IMR-90 (cell line): ENCODE data around the gene GNG8. TPM values are rescaled to one million over a fixed set of nuclear protein-coding genes. Genes with fewer than 3 reads are reported as not detected.

Experiments
- ATAC-seq: fragments of 200-7000 bp; cut with Tn5 transposase; 2 replicates; pipeline ENCODE4 v1.9.1; 2020; ENCODE audit warnings: low read depth, mild to moderate bottlenecking, moderate library complexity
- BruUV-seq: library from RNA; stranded (reverse); fragments of 400-500 nt; replicated peaks from 2 replicates; lab custom pipeline; 2021; lab: Mats Ljungman, UMichigan
- CTCF ChIA-PET: fragments of 300-600 bp; formaldehyde crosslinking; extraction: SDS; loops from one replicate; lab custom pipeline; 2021; ENCODE audit warnings: antibody characterized with exemption; lab: Yijun Ruan, JAX
- POLR2A ChIA-PET: fragments of 300-600 bp; sonication (Branson Sonifier 250); formaldehyde crosslinking; loops from one replicate; lab custom pipeline; 2022; ENCODE audit warnings: antibody characterized with exemption; ENCODE audit not compliant: unreplicated experiment; lab: Charles Lee
- DNase-seq: peaks from one replicate; pipeline ENCODE4 v3.0.0; 2013
- H2AFZ ChIP-seq: replicated peaks from 2 replicates; pipeline ENCODE3; 2013; ENCODE audit warnings: low read length, mild to moderate bottlenecking; ENCODE audit not compliant: poor library complexity
- H2AK5ac ChIP-seq: 2 replicates; pipeline ENCODE4 v1.6.1; 2013; ENCODE audit warnings: low read depth, low read length, inconsistent platforms
- H2AK9ac ChIP-seq: replicated peaks from 2 replicates; pipeline ENCODE3; 2013; ENCODE audit warnings: mild to moderate bottlenecking, low read depth, low read length, moderate library complexity; ENCODE audit not compliant: poor library complexity
- H2BK120ac ChIP-seq: 2 replicates; pipeline ENCODE4 v1.6.1; 2013; ENCODE audit warnings: low read depth, low read length, inconsistent platforms
- H2BK15ac ChIP-seq: 3 replicates; pipeline ENCODE4 v1.6.1; 2013; ENCODE audit warnings: low read depth, low read length, inconsistent platforms
- H2BK20ac ChIP-seq: 2 replicates; pipeline ENCODE4 v1.6.1; 2013; ENCODE audit warnings: low read depth, mild to moderate bottlenecking, inconsistent platforms, low read length, moderate library complexity
- H2BK5ac ChIP-seq: 2 replicates; pipeline ENCODE4 v1.6.1; 2013; ENCODE audit warnings: mild to moderate bottlenecking, low read depth, low read length, inconsistent platforms; ENCODE audit not compliant: poor library complexity, severe bottlenecking
- H3K14ac ChIP-seq: replicated peaks from 2 replicates; pipeline ENCODE4 v1.6.1; 2013; ENCODE audit warnings: low read depth, low read length, inconsistent platforms
- H3K18ac ChIP-seq: 2 replicates; pipeline ENCODE4 v1.6.1; 2013; ENCODE audit warnings: low read depth, low read length, control low read depth
- H3K23ac ChIP-seq: 2 replicates; pipeline ENCODE4 v1.6.1; 2013; ENCODE audit warnings: low read depth, low read length, inconsistent platforms
- H3K27ac ChIP-seq: 2 replicates; pipeline ENCODE4 v1.5.1; 2013; ENCODE audit warnings: mild to moderate bottlenecking, control low read depth, low read length; ENCODE audit not compliant: insufficient read depth
- H3K27me3 ChIP-seq: 2 replicates; pipeline ENCODE4 v1.6.1; 2013; ENCODE audit warnings: low read length; ENCODE audit not compliant: control insufficient read depth, insufficient read depth
- H3K36me3 ChIP-seq: 2 replicates; pipeline ENCODE4 v1.6.1; 2013; ENCODE audit warnings: low read length, mixed read lengths; ENCODE audit not compliant: control insufficient read depth, insufficient read depth
- H3K4ac ChIP-seq: 2 replicates; pipeline ENCODE4 v1.6.1; 2013; ENCODE audit warnings: low read depth, low read length, inconsistent platforms
- H3K4me1 ChIP-seq: 2 replicates; pipeline ENCODE4 v1.6.1; 2013; ENCODE audit warnings: low read length, mixed read lengths; ENCODE audit not compliant: control insufficient read depth, insufficient read depth
- H3K4me2 ChIP-seq: 2 replicates; pipeline ENCODE4 v1.6.1; 2013; ENCODE audit warnings: low read depth, mild to moderate bottlenecking, control low read depth, low read length, moderate library complexity
- H3K4me3 ChIP-seq: 2 replicates; pipeline ENCODE4 v1.5.1; 2013; ENCODE audit warnings: low read depth, mild to moderate bottlenecking, control low read depth, low read length, moderate library complexity; ENCODE audit not compliant: insufficient read depth
- H3K56ac ChIP-seq: 2 replicates; pipeline ENCODE4 v1.6.1; 2013; ENCODE audit warnings: low read length, inconsistent platforms; ENCODE audit not compliant: insufficient read depth; ENCODE audit errors: extremely low read depth
- H3K79me1 ChIP-seq, 2 experiments: 2 replicates each; pipeline ENCODE4 v1.6.1; 2013; ENCODE audit warnings: low read length in 2 of 2, inconsistent platforms in 1 of 2, low read depth in 1 of 2
- H3K9ac ChIP-seq: 2 replicates; pipeline ENCODE4 v1.6.1; 2013; ENCODE audit warnings: low read depth, low read length, control low read depth
- H3K9me1 ChIP-seq: 2 replicates; pipeline ENCODE4 v1.6.1; 2013; ENCODE audit warnings: low read length, inconsistent platforms; ENCODE audit not compliant: insufficient read depth
- H3K9me3 ChIP-seq: 2 replicates; pipeline ENCODE4 v1.6.1; 2013; ENCODE audit warnings: low read length; ENCODE audit not compliant: control insufficient read depth, insufficient read depth
- H4K20me1 ChIP-seq: 2 replicates; pipeline ENCODE4 v1.6.1; 2013; ENCODE audit warnings: low read length, inconsistent platforms; ENCODE audit not compliant: insufficient read depth
- H4K5ac ChIP-seq: 2 replicates; pipeline ENCODE4 v1.6.1; 2013; ENCODE audit warnings: mild to moderate bottlenecking, low read depth, low read length, control low read depth
- H4K8ac ChIP-seq, 2 experiments: 2 replicates each; pipeline ENCODE4 v1.6.1; 2013; ENCODE audit warnings: low read depth in 2 of 2, low read length in 2 of 2, control low read depth in 1 of 2, inconsistent platforms in 1 of 2
- H4K91ac ChIP-seq: 2 replicates; pipeline ENCODE4 v1.6.1; 2013; ENCODE audit warnings: low read depth, low read length, inconsistent platforms; ENCODE audit not compliant: insufficient read depth
- BHLHE40 ChIP-seq: fragments of 150-350 bp; IDR thresholded peaks from 2 replicates; pipeline ENCODE4 v1.6.1; 2016; ENCODE audit warnings: mild to moderate bottlenecking, low read depth, low read length
- CEBPB ChIP-seq: IDR thresholded peaks from 2 replicates; pipeline ENCODE4 v1.6.1; 2012; ENCODE audit warnings: low read depth, low read length, improper control_type of control experiment
- CHD1 ChIP-seq: IDR thresholded peaks from 2 replicates; pipeline ENCODE4 v1.6.1; 2012; ENCODE audit warnings: low read depth, low read length, improper control_type of control experiment
- CTCF ChIP-seq: conservative IDR thresholded peaks from 2 replicates; pipeline ENCODE4 v1.5.1; 2012; ENCODE audit warnings: mild to moderate bottlenecking, low read depth, low read length, improper control_type of control experiment
- ELK1 ChIP-seq: fragments of 150-350 bp; IDR thresholded peaks from 2 replicates; pipeline ENCODE4 v1.6.1; 2016; ENCODE audit warnings: low read depth, mild to moderate bottlenecking, low read length, moderate library complexity, borderline replicate concordance
- FOS ChIP-seq: fragments of 150-350 bp; IDR thresholded peaks from 2 replicates; pipeline ENCODE4 v1.6.1; 2016; ENCODE audit warnings: low read depth, low read length
- MAFK ChIP-seq: IDR thresholded peaks from 2 replicates; pipeline ENCODE4 v1.6.1; 2012; ENCODE audit warnings: low read depth, low read length, improper control_type of control experiment
- MXI1 ChIP-seq: IDR thresholded peaks from 2 replicates; pipeline ENCODE4 v1.6.1; 2012; ENCODE audit warnings: low read depth, mild to moderate bottlenecking, low read length, moderate library complexity, borderline replicate concordance
- NFE2L2 ChIP-seq: fragments of 150-350 bp; IDR thresholded peaks from 2 replicates; pipeline ENCODE4 v1.6.1; 2016; ENCODE audit warnings: low read depth, mild to moderate bottlenecking, low read length
- POLR2A ChIP-seq: IDR thresholded peaks from 2 replicates; pipeline ENCODE4 v1.6.1; 2012; ENCODE audit warnings: mild to moderate bottlenecking, low read depth, low read length
- RAD21 ChIP-seq: IDR thresholded peaks from 2 replicates; pipeline ENCODE4 v1.6.1; 2012; ENCODE audit warnings: low read length, improper control_type of control experiment
- RFX5 ChIP-seq: IDR thresholded peaks from 2 replicates; pipeline ENCODE4 v1.8.0; 2012; ENCODE audit warnings: low read depth, mild to moderate bottlenecking, low read length, moderate library complexity
- SMC3 ChIP-seq: fragments of 150-350 bp; IDR thresholded peaks from 2 replicates; pipeline ENCODE4 v1.6.1; 2016; ENCODE audit warnings: low read depth, mild to moderate bottlenecking, antibody characterized with exemption, low read length, moderate library complexity
- WGBS, 2 experiments: methylation state at CpG; one replicate each; pipeline versions ENCODE4 v1.1.5 to v1.1.7; 2013; ENCODE audit warnings: missing lambda C conversion rate in 2 of 2; ENCODE audit not compliant: insufficient read length in 1 of 2; ENCODE audit errors: extremely low coverage in 2 of 2; 5-methylcytosine and 5-hydroxymethylcytosine counted together
- dilution Hi-C: fragments of 300-500 bp; cut with HindIII; formaldehyde crosslinking; loops from one replicate; pipeline ENCODE4 v1.14.3; 2018; ENCODE audit warnings: low sequenced_read_pairs; ENCODE audit not compliant: unreplicated experiment
- in situ Hi-C: fragments of 300-500 bp; cut with MboI; formaldehyde crosslinking; loops from 3 replicates; pipeline ENCODE4 v1.14.3; 2019; ENCODE audit warnings: low sequenced_read_pairs, inconsistent platforms, mixed read lengths
- intact Hi-C: fragments of 100-400 bp; cut with micrococcal nuclease; formaldehyde crosslinking; loops from 2 replicates; pipeline ENCODE4 v1.10.0; 2022
- polyA plus RNA-seq, 3 experiments: library from polyadenylated mRNA; depleted of rRNA; stranded (reverse); fragments of >200 nt; gene quantifications; 2 replicates each; pipeline ENCODE4 v1.2.3, GENCODE V29; 2012; ENCODE audit warnings: low replicate concordance in 1 of 3
- total RNA-seq: library from RNA; depleted of rRNA; stranded (reverse); fragments of >200 nt; gene quantifications from 2 replicates; pipeline ENCODE4 v1.2.3, GENCODE V29; 2012

The GNG8 gene
- total and polyA plus RNA-seq, 2 of the 4 experiments (the other 2 are of a cell fraction), result not detected

DNA sequence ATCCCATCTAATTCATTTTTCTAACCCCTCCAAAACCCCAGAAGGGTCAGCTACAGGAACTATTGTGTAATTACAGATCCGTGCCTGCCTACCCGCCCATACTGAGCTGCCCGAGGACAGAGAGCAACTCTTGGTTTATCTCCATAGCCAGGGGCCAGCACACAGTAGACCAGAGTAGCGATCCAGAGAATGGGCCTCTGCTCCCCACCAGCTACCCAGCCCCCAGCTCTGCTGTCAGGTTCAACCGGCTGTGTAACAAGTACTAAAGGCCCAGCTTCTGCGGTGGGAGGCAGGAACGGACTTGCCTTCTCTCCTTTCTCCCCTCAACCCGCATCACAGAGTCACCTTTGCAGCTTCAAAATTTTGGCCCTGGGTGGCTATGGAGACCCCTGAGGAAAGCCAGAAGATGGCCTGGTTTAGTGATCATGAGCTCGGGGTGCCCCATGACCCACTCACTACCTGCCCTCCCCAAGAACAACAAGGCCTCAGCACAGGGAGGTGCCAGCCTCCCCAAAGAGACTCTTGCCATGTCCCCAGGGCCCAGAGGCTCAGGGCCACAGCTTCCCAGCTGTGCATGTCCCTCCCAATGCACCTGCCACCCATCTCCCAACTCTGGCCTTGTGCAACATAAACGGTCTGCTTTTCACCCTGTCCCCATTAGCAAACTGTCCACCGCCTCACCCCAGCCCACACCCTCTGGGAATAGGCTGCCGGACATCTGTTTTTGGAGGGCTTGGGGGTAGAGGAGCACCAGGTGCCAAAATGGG is 29.1 kb downstream of the GNG8 start:
- Histone ChIP-seq H3K79me1 (peaks cover 3 to 72% of the 10 kb centered on the region in 2 experiments; a peak in 3 of 4 replicates), H2BK15ac (no peak overlapping the region), H3K9me1 (peaks cover 10% of the 10 kb centered on the region; the same call in 1 of the 2 replicates), H3K27me3 (no peaks in the 10 kb centered on the region), H3K36me3 (peaks cover 55% of the 10 kb centered on the region), H4K20me1 (peaks cover 70% of the 10 kb centered on the region), H2AK9ac (no peak overlapping the region), H3K23ac (no peak overlapping the region), H3K4me2 (no peak overlapping the region), H2BK5ac (no peak overlapping the region), H2AK5ac (no peak overlapping the region), H2BK120ac (no peak overlapping the region), H2BK20ac (no peak overlapping the region), H3K4ac (no peak overlapping the region), H3K9me3 (no peaks in the 10 kb centered on the region), H3K18ac (no peak overlapping the region), H3K56ac (no peak overlapping the region), H4K8ac (no peak overlapping the region), H3K27ac (no peak overlapping the region), H3K4me3 (no peak overlapping the region), H2AFZ (peak overlapping the region; percentile 10), H4K5ac (no peak overlapping the region), H3K14ac (no peak overlapping the region), H3K9ac (no peak overlapping the region), H4K91ac (no peak overlapping the region), H3K4me1 (peaks cover 15% of the 10 kb centered on the region)
- DNase-seq, result no peak
- intact Hi-C loops, result no loop called here
- in situ Hi-C loops, result no loop called here
- WGBS, 2 experiments, result 100% methylated on average over 4 of the region's 12 CpGs; no CpG with 5 or more reads in 1 of the 2 experiments
- dilution Hi-C loops, result no loop called here
- ChIA-PET CTCF (no interaction called here), POLR2A (no interaction called here)
- no TSS peak for BruUV-seq
- TF ChIP-seq POLR2A (no peak), CEBPB (no peak), MXI1 (no peak), FOS (no peak), MAFK (no peak), RFX5 (no peak), NFE2L2 (no peak), ELK1 (no peak), CTCF (no peak), SMC3 (no peak), BHLHE40 (no peak), CHD1 (no peak), RAD21 (no peak)
- ATAC-seq, result no peak
